ENCODE data around the gene ADAM12.
"Not testable (repeated sequence)": the region's sequence is repeated elsewhere in the genome, so short reads cannot be mapped to it uniquely, and the experiment has no call there.

The ADAM12 gene

GRCh38 chr10:126402721-126403695 is 14.7 kb upstream of the ADAM12 start:
- no peak for DNase-seq (ENCODE audit: low spot score)

- no peak for DNase-seq (ENCODE audit: low spot score)
These were observed 12.4 kb upstream of the ADAM12 start for GRCh38 chr10:126400641-126401040.

DNA sequence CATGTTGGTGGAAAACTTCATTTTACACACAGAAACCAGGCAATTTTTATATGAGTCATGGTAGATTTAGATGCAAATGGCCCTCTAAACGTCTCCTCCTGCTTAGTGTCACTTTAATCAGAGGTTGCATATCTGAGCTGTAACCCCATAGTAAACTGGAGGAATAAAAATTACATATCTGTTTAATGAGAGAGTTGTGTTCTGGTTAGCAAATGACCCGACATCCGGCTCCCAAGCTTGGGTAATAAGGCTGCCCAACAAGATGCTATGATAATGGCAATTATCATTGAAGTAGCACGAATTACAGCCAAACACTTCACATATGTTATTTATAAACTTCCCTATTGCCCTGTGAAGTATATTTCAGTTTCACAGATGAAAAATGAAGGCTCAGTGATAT is 10.6 kb upstream of the ADAM12 start:
- no peak for DNase-seq (ENCODE audit: low spot score)

GRCh38 chr10:126398383-126398743 is 10.1 kb upstream of the ADAM12 start:
- no peak for DNase-seq (ENCODE audit: low spot score)

GRCh38 chr10:126397640-126398382 is 9.5 kb upstream of the ADAM12 start:
- peak; percentile 16 for DNase-seq (ENCODE audit: low spot score)

GRCh38 chr10:126397156-126397555 is 8.9 kb upstream of the ADAM12 start:
- no peak for DNase-seq (ENCODE audit: low spot score)

DNA sequence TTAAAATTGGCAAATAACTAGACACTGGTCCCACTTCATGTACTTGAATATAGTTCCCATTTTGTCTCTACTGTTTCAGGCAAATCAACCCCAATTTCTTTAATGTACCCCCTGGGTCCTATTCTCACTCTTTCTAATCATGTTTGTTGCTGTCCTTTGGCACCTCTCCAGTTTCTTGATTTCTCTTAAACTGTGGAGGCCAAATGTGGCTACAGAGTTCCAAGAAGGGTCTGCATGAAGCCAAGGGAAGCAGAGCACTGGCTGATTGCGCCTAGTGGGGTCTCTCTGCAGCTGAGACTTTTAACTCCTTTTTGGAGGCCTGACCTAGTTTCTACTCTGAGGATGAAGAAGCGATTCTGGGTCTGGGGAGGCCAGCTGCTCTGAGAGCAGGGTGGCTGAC is 6.7 kb upstream of the ADAM12 start:
- DNase-seq (ENCODE audit: low spot score) = no peak

DNA sequence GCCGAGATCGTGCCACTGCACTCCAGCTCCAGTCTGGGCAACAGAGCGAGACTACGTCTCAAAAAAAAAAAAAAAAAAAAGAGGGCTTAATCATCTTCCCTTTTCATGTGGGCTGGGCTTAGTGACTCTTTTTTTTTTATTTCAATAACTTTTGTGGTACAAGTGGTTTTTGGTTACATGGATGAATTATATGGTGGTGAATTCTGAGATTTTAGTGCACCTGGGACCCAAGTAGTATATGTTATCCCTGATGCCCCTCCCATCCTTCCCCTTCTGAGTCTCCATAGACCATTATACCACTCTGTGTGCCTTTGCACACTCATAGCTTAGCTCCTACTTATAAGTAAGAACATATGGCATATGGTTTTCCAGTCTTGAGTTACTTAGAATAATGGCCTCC is 4.8 kb upstream of the ADAM12 start:
- no peak for DNase-seq (ENCODE audit: low spot score)

DNA sequence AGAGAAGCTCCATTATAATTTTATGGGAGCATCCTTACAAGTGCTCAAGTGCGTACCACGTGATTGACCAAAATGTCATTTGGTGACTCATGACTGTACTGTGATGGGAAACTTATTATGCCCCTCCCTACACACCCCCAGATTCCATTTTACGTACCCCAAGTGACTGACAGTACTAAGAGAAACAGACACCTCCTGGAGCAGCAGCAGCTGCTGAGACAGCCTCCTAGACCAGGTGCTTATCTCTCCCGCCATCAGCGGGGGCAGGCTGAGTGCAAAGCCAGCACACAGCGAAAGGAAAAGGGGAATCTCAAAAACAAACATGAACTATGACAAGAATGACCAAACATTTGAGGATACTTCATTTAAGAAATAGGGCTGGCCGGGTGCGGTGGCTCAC is 4.2 kb upstream of the ADAM12 start:
- no peak for DNase-seq (ENCODE audit: low spot score)

GRCh38 chr10:126392068-126392467 is 3.8 kb upstream of the ADAM12 start:
- no peak for DNase-seq (ENCODE audit: low spot score)

GRCh38 chr10:126391192-126391885 is 3.1 kb upstream of the ADAM12 start:
- no peak for DNase-seq (ENCODE audit: low spot score)

GRCh38 chr10:126390324-126390723 is 2.0 kb upstream of the ADAM12 start:
- DNase-seq (ENCODE audit: low spot score) = no peak

DNA sequence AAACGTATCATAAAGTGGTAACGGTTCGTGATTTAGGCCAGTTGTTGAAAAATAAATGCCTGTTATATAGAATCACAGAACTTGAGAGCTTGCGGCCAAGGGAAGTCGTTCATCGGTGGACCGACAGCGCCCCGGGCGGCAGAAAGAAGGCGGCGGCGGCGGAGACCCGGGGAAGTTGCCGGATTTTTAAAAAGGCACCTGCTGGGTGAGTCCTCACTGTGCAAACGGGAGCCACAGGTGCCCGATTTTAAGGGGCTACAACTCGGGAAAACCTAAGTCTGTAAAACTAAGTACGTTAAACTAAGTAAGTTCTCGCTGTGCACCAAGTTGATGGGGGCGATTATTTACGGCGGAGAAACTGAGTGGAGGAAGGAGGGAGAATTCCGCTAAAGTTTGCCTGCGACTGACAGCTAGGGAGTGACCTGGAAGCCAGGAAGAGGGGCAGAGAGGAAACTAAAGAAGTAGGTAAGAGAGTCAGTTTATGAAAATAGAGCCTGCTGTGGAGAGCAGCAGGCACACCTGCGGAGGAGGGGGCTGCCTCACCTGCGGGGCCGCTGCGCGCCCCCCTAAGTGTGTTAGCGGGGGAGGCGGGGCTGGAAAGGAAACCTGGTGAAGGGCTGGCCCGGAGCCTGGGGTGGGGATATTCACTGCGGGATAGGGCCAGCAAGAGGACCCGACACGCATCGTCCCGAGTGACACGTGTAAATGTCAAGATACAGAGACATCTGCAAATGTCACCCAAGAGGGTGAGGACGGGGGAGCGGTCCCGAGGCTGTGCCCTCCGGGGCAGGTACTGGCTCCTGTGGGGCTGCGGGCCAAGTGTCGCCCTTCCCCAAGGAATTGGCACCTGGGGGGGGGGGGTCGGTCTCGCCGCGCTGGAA is 996 bp downstream of the ADAM12 start:
- DNase-seq (ENCODE audit: low spot score) = no peak

DNA sequence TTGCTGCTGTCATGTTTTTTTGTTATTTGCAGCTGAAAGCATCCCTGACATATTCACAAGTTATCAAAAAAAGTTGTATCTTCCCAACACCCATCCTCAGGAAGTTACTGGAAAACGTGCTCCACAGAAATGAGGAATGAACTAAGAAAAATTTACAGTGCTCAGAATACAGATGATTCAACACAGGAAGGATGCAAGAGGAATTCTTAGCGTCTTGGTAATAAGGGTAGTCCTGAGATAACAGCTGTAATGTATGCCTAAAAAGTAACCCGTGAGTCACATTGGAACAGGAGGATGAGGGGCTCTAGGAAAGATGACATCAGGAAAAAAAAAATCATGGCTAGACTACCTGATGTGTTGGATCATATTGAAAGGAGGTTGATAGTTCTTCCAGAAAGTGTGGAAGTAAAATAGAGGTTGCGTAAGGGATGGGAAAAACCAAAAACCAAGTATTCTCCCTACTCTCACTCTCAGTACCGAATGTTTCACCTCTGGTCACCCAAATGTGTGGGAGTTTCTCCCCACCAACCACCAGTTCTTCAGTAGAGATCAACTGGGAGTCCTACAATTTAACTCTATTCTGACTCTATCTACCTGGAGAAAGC is 3.9 kb downstream of the ADAM12 start:
- DNase-seq (ENCODE audit: low spot score) = no peak

DNA sequence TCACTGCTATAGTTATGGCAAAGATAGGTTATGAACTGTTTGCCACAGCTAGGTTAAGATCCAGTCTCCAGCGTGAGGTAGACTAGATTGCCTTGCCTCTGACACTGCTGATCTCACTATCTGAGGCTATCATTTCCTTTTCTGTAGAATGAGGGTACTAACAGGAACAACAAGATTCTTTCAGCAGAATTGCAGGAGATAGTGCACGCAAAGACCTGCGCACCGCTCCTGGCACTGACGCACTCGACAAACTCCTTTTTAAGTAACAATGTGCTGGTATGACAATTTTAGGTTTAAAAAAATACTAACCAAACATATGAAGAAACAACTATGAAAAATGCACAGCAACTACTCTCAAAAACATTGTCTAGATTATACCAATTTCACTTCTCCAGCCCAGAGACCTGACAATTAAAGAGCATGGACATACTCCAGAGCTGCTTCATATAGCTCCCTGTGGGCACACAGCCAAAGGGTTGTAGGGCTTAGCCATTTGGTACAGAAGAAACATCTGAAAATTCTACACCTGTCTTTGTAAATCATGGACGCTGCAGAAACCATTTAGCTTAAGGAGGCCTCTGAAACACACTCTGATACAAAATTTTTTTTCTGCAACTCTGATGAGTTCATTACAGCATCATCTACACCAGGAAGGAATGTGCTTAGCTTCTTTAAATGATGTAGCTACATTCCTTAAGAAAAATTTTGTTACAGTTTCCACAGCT is 7.8 kb downstream of the ADAM12 start:
- no peak for DNase-seq (ENCODE audit: low spot score)

DNA sequence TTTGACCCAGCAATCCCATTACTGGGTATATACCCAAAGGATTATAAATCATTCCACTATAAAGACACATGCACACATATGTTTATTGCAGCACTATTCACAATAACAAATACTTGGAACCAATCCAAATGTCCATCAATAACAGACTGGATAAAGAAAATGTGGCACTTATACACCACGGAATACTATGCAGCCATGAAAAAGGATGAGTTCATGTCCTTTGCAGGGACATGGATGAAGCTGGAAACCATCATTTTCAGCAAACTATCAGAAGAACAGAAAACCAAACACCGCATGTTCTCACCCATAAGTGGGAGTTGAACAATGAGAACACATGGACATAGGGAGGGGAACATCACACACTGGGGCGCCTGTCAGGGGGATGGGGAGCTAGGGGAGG is 9.1 kb downstream of the ADAM12 start:
- not testable (repeated sequence) for DNase-seq (ENCODE audit: low spot score)

DNA sequence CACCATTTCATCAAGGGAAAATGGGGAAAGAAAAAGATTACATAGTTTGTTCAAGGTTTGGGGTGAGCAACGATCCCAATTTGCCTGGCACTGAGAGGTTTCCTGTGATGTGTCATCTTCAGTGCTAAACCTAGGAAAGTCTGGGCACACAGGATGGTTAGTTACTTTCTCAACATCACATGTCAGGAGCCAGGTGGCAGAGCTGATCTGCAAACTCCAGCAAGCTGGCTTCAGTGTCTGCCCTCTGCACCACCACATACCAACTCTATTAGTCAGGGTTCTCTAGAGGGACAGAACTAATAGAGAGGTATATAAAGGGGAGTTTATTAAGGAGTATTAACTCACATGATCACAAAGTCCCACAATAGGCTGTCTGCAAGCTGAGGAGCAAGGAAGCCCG is 11.3 kb downstream of the ADAM12 start:
- DNase-seq (ENCODE audit: low spot score) = peak; percentile 24

- DNase-seq (ENCODE audit: low spot score) = no peak
These were observed 12.2 kb downstream of the ADAM12 start for GRCh38 chr10:126375926-126376554.

DNA sequence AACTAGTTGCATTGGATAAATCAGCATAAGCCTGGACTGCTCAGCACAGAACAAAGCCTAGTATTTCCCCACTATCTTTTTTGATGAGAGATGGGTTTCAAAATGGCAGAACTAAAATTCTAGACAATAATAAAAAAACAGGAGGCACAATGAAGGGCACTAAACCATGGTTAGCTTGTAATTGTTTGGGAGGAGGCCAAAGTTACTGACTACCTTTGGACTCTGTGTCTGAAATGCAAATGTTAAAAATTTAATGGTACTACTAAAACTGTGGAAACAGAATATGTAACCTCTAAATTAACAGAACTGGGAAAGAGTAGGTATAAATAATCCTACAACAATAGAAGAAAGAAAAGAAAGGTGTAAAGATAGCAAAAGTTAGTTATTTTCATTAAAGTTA is 13.0 kb downstream of the ADAM12 start:
- DNase-seq (ENCODE audit: low spot score) = no peak

GRCh38 chr10:126374435-126374834 is 13.8 kb downstream of the ADAM12 start:
- DNase-seq (ENCODE audit: low spot score) = no peak

Data from LoVo (cell line).